ENCODE results near the gene FAM184B. TPM values are rescaled to one million over a fixed set of nuclear protein-coding genes. Genes with fewer than 3 reads are reported as not detected.

FAM184B gene
- total RNA-seq, 1 experiment from 2014 or later: 0.09 TPM

DNA sequence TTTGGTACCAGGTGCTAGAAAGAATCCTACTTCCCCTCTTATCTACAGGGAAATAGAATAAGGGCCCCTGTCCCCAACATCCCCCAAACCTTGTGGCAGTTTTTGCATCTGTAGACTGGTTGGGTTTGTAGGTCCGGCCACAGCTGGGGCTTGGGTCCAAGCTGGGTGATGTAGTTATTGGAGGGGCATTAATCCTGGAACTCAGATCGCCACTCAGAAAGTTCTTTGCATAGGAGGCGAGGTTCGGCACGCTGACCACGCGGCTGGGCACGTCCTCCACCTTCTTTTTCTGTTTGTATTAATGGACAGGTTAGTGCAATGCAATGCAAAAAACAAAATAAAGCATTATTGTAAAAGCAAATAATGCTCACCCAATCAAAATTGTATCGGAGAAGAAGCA lies 147.8 kb downstream of the FAM184B start:
- no peaks in the 10 kb centered on the region for H4K20me1 ChIP-seq (ENCODE audit: control insufficient read depth, insufficient read depth, insufficient read length)
- no peak overlapping the region for H3K4ac ChIP-seq (ENCODE audit: low read depth, low read length)
- no peak for TF ChIP-seq CTCF (conservative IDR thresholded peaks at IDR 0.05)
- no peaks in the 10 kb centered on the region for H3K79me2 ChIP-seq (ENCODE audit: insufficient read depth, low read length)
- no peak overlapping the region for H2BK15ac ChIP-seq (ENCODE audit: low read depth, low read length)
- no peak overlapping the region for H3T11ph ChIP-seq (ENCODE audit: low read length)
- no peak overlapping the region for H4K8ac ChIP-seq (replicated peaks; ENCODE audit: insufficient read length, low read depth, low read length)
- H3K79me1 ChIP-seq (ENCODE audit: insufficient read depth, low read depth, low read length, poor library complexity, severe bottlenecking): no peaks in the 10 kb centered on the region
- Mint-ChIP-seq H3K27ac (no peak overlapping the region), H3K9me3 (no peaks in the 10 kb centered on the region), H3K27me3 (ENCODE audit: low read depth) (no peaks in the 10 kb centered on the region), H3K36me3 (ENCODE audit: insufficient read depth in 1 of 3, low read depth in 3 of 3) (peaks cover 36 to 62% (median 55%) of the 10 kb centered on the region in 3 experiments; a peak in 6 of 7 replicates), H3K4me3 (no peak overlapping the region), H3K4me1 (peaks cover 2 to 3% of the 10 kb centered on the region in 2 experiments; a peak in 2 of 4 replicates)
- no peak overlapping the region for H3K14ac ChIP-seq (ENCODE audit: insufficient read depth, low read length)
- no CpG with 5 or more reads among the region's 9 CpGs for WGBS (ENCODE audit: extremely low coverage, insufficient read length, low lambda C conversion rate)
- H2AK5ac ChIP-seq (ENCODE audit: insufficient read length, low read length): no peak overlapping the region
- no peaks in the 10 kb centered on the region for H3K27me3 ChIP-seq (ENCODE audit: insufficient read depth, low read length)
- no peak overlapping the region for H3K56ac ChIP-seq (ENCODE audit: insufficient read length, low read depth, low read length)
- H2BK20ac ChIP-seq (ENCODE audit: low read depth, low read length, poor library complexity, severe bottlenecking): no peak overlapping the region
- H2AFZ ChIP-seq (ENCODE audit: low read length): no peak overlapping the region
- no peaks in the 10 kb centered on the region for H3K9me3 ChIP-seq (ENCODE audit: control insufficient read depth, low read depth, low read length)
- no peak overlapping the region for H3K23ac ChIP-seq (ENCODE audit: insufficient read length, low read depth, low read length)
- H3K27ac ChIP-seq (ENCODE audit: insufficient read length, low read depth, low read length): no peak overlapping the region
- no peaks in the 10 kb centered on the region for H3K4me1 ChIP-seq (ENCODE audit: insufficient read depth, low read length)
- no peaks in the 10 kb centered on the region for H3K23me2 ChIP-seq (ENCODE audit: insufficient read length, low read depth, low read length, poor library complexity, severe bottlenecking)
- DNase-seq: no peak
- H2BK120ac ChIP-seq (ENCODE audit: low read depth, low read length, poor library complexity, severe bottlenecking): no peak overlapping the region
- no peak overlapping the region for H3K9ac ChIP-seq (ENCODE audit: extremely low read depth, insufficient read length, low read length)
- H2BK12ac ChIP-seq (ENCODE audit: insufficient read length, low read depth, low read length): no peak overlapping the region
- no peak overlapping the region for H3K18ac ChIP-seq (ENCODE audit: insufficient read length, low read depth, low read length)
- H4K91ac ChIP-seq (ENCODE audit: insufficient read length, low read depth, low read length): no peak overlapping the region
- no peak overlapping the region for H2BK5ac ChIP-seq (ENCODE audit: insufficient read length, low read length)
- no peak overlapping the region for H4K5ac ChIP-seq (ENCODE audit: insufficient read length, low read depth, low read length)
- H3K4me2 ChIP-seq (ENCODE audit: insufficient read depth, insufficient read length, low read length): no peak overlapping the region
